HG02852 (cell line): ENCODE measurements around the gene C1QTNF3.
A peak's percentile ranks its signal among the peaks of the same experiment; 100 is the strongest.

Experiments
- ATAC-seq: cut with Tn5 transposase; IDR thresholded peaks from one replicate; pipeline ENCODE4 v1.9.1; 2021; ENCODE audit warnings: mild to moderate bottlenecking, moderate library complexity; ENCODE audit not compliant: unreplicated experiment

The C1QTNF3 gene

GRCh38 chr5:34002629-34003328 is 40.2 kb downstream of the C1QTNF3 start:
- no peak for ATAC-seq

- no peak for ATAC-seq
Measured at GRCh38 chr5:34001241-34001841, 41.7 kb downstream of the C1QTNF3 start.

GRCh38 chr5:33999978-34000377 is 43.0 kb downstream of the C1QTNF3 start:
- no peak for ATAC-seq

GRCh38 chr5:33997331-33997983 is 45.6 kb downstream of the C1QTNF3 start:
- no peak for ATAC-seq

- ATAC-seq, result no peak
Measured at GRCh38 chr5:33995865-33996264, 47.1 kb downstream of the C1QTNF3 start.

GRCh38 chr5:33994845-33995244 is 48.2 kb downstream of the C1QTNF3 start:
- no peak for ATAC-seq

GRCh38 chr5:33992864-33993263 is 50.1 kb downstream of the C1QTNF3 start:
- no peak for ATAC-seq

- ATAC-seq, result no peak
Measured at GRCh38 chr5:33985447-33985846, 57.6 kb downstream of the C1QTNF3 start.

GRCh38 chr5:33984671-33985124 is 58.3 kb downstream of the C1QTNF3 start, which contains the start of gene SLC45A2:
Gene SLC45A2, minus strand, starts transcription at chr5:33984693. Its CDS starts 110 bp downstream, at chr5:33984583.
- no peak for ATAC-seq

- ATAC-seq, result no peak
Measured at GRCh38 chr5:33984178-33984577, 58.8 kb downstream of the C1QTNF3 start.

- no peak for ATAC-seq
Measured at GRCh38 chr5:33981408-33982162, 61.4 kb downstream of the C1QTNF3 start.

GRCh38 chr5:33980030-33980429 is 63.0 kb downstream of the C1QTNF3 start:
- ATAC-seq, result no peak

GRCh38 chr5:33978306-33978705 is 64.7 kb downstream of the C1QTNF3 start:
- ATAC-seq, result no peak

- no peak for ATAC-seq
Measured at GRCh38 chr5:33976307-33976706, 66.7 kb downstream of the C1QTNF3 start.

- ATAC-seq, result no peak
Measured at GRCh38 chr5:33975852-33976251, 67.2 kb downstream of the C1QTNF3 start.

- ATAC-seq, result peak; percentile 73
Measured at GRCh38 chr5:33973271-33973670, 69.7 kb downstream of the C1QTNF3 start.

- peak; percentile 77 for ATAC-seq
Measured at GRCh38 chr5:33969572-33970452, 73.2 kb downstream of the C1QTNF3 start.

- ATAC-seq, result no peak
Measured at GRCh38 chr5:33968211-33969005, 74.6 kb downstream of the C1QTNF3 start.
